OCI-LY7 (cell line): ENCODE results near the gene L3HYPDH.

ENCODE experiments used
- CTCF ChIP-seq: fragments of 200-600 bp; sonication (generic); conservative IDR thresholded peaks from 2 replicates; pipeline ENCODE4 v1.5.1; 2014; ENCODE audit warnings: mild to moderate bottlenecking, antibody characterized with exemption, low read length, moderate library complexity, mixed read lengths
- EZH2phosphoT487 ChIP-seq: fragments of 200-600 bp; sonication (generic); IDR thresholded peaks from 2 replicates; pipeline ENCODE4 v1.6.1; 2018; ENCODE audit warnings: low read depth, borderline replicate concordance, mild to moderate bottlenecking, mixed run types, antibody characterized with exemption, low read length, moderate library complexity, mixed read lengths

DNA sequence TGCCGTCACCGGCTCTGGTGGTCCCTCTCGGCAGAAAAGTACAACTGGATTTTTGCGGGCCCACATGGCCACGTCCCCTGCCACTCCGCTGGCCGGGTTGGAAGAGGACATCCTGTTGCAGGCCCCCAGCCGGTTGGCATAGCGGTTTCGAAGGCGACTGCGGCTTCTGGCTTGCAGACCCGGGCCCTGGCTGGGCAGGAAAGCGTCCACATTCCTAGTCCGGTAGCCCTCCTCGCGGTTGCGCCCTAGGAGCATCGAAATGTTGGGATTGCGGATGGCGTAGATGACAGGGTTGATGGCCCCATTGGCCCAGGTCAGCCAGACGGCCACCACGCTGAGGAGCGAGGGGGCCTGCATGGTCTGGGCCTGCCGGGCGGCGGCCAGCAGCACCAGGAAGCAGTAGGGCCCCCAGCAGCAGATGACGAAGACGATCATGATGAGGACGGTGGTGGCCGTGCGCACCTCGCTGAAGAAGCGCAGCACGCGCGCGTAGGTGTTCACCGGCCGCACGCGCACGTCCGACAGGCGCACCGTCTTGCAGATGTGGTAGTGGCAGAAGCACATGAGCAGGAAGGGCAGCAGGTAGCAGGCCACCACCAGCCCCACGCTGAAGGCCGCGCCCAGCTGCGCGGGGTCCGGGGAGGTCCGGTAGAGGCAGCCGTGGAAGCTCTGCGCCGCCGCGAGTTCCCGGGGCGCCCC is 20.3 kb downstream of the L3HYPDH start:
- TF ChIP-seq EZH2phosphoT487 (no peak), CTCF (no peak)
